ENCODE data around the gene FAM107B.

GRCh38 chr10:14533295-14533694 lies 241.4 kb downstream of the FAM107B start:
- TF ChIP-seq PATZ1 (CRISPR knock-in tag; IDR thresholded peaks at IDR 0.05; ENCODE audit: borderline replicate concordance) (no peak), ZC3H10 (CRISPR knock-in tag; IDR thresholded peaks at IDR 0.05) (no peak), RARB (CRISPR knock-in tag; IDR thresholded peaks at IDR 0.05) (no peak), ZNF565 (CRISPR knock-in tag; conservative IDR thresholded peaks at IDR 0.05; ENCODE audit: low read depth) (no peak), CREB5 (CRISPR knock-in tag; IDR thresholded peaks at IDR 0.05; ENCODE audit: low read depth) (no peak), CSRNP3 (CRISPR knock-in tag; IDR thresholded peaks at IDR 0.05) (no peak), CSDC2 (CRISPR knock-in tag; IDR thresholded peaks at IDR 0.05) (no peak), BACH2 (CRISPR knock-in tag; IDR thresholded peaks at IDR 0.05; ENCODE audit: borderline replicate concordance) (no peak), ARNTL (CRISPR knock-in tag; IDR thresholded peaks at IDR 0.05; ENCODE audit: borderline replicate concordance, low read depth) (no peak), POU6F1 (CRISPR knock-in tag; IDR thresholded peaks at IDR 0.05; ENCODE audit: borderline replicate concordance, low read depth) (no peak)

Data from SK-N-SH treated with all-trans-retinoic acid at 6 μM for 48 hours (cell line).